ENCODE measurements around the gene UGT1A5. TPM values are rescaled to one million over a fixed set of nuclear protein-coding genes. Genes with fewer than 3 reads are reported as not detected.

Gene UGT1A5
- total and polyA plus RNA-seq, 2 of the 13 experiments (the other 11 are each of a cell fraction or from before 2014, with no cell fraction given) = not detected

DNA sequence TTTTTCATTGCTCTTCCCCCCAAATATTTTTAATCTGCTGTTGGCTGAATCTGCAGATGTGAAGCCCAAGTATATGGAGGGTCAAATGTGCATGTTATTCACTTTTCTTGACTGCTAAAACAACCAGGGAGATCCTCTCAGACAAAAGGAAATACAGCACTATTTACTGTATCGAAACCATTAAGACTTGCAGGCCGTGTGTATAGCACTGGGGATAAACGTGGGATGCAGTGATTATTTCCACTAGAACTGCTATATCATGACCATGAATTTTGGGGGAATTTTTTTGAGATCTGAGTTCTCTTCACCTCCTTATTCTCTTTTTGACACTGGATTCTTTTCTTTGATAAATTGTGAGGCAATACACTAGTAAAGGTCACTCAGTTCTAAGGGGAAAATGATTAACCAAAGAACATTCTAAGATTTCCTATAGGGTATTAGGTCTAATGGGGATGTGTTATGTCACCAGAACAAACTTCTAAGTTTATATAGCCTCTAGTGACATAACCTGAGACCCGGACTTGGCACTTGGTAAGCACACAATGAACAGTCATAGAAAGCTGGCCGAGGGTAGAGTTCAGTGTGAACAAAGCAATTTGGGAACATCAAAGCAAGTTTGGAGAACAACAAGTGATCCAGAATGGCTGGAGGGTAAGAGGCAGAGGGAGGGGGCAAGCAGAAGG, 32.5 kb downstream of the UGT1A5 start (continued):
- TF ChIP-seq RNF219 (CRISPR knock-in tag; IDR thresholded peaks at IDR 0.05) = 0 out of 2 replicates have a peak, but pooled peaks have one; percentile 50
- TF ChIP-seq NONO (IDR thresholded peaks at IDR 0.05) = no peak
- peak; percentile 91 for TF ChIP-seq NONO (CRISPR knock-in tag; conservative IDR thresholded peaks at IDR 0.05)
- TF ChIP-seq, protein P1, sequence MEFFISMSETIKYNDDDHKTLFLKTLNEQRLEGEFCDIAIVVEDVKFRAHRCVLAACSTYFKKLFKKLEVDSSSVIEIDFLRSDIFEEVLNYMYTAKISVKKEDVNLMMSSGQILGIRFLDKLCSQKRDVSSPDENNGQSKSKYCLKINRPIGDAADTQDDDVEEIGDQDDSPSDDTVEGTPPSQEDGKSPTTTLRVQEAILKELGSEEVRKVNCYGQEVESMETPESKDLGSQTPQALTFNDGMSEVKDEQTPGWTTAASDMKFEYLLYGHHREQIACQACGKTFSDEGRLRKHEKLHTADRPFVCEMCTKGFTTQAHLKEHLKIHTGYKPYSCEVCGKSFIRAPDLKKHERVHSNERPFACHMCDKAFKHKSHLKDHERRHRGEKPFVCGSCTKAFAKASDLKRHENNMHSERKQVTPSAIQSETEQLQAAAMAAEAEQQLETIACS (CRISPR knock-in tag; IDR thresholded peaks at IDR 0.05) = no peak
- no peak; the same call in 1 of the 2 replicates for TF ChIP-seq ZNF639 (CRISPR knock-in tag; conservative IDR thresholded peaks at IDR 0.05)
- TF ChIP-seq ZNF280D (CRISPR knock-in tag; IDR thresholded peaks at IDR 0.05) = peak; percentile 91
- no peak for TF ChIP-seq PAX8 (CRISPR knock-in tag; IDR thresholded peaks at IDR 0.05; ENCODE audit: borderline replicate concordance)
- no peak for TF ChIP-seq SRSF4 (IDR thresholded peaks at IDR 0.05; ENCODE audit: low read depth, low read length, poor library complexity, severe bottlenecking)
- peak; percentile 82 for TF ChIP-seq BRF2 (CRISPR knock-in tag; IDR thresholded peaks at IDR 0.05)
- TF ChIP-seq ZFP36L1 (CRISPR knock-in tag; IDR thresholded peaks at IDR 0.05) = peak; percentile 96; the same call in 1 of the 2 replicates
- no peak for TF ChIP-seq PHB2 (IDR thresholded peaks at IDR 0.05; ENCODE audit: partially characterized antibody)
- TF ChIP-seq ZNF557 (CRISPR knock-in tag; IDR thresholded peaks at IDR 0.05) = no peak
- no peak for TF ChIP-seq PHF8 (CRISPR knock-in tag; IDR thresholded peaks at IDR 0.05)
- TF ChIP-seq ZNF143 (CRISPR knock-in tag; IDR thresholded peaks at IDR 0.05) = no peak
- TF ChIP-seq ZBTB21 (CRISPR knock-in tag; IDR thresholded peaks at IDR 0.05) = peak; percentile 82
- peak; percentile 96 for TF ChIP-seq ZBTB26 (CRISPR knock-in tag; IDR thresholded peaks at IDR 0.05; ENCODE audit: borderline replicate concordance)
- TF ChIP-seq BORCS8-MEF2B (CRISPR knock-in tag; IDR thresholded peaks at IDR 0.05) = peak; percentile 60; the same call in 1 of the 2 replicates

Data from HepG2 (cell line).